Measurements from ENCODE around the gene OTUD4. TPM values are rescaled to one million over a fixed set of nuclear protein-coding genes. Genes with fewer than 3 reads are reported as not detected.
A peak's percentile ranks its signal among the peaks of the same experiment; 100 is the strongest.

The OTUD4 gene
- total RNA-seq, 2 experiments from 2014 or later = 41.5 to 43.3 TPM

DNA sequence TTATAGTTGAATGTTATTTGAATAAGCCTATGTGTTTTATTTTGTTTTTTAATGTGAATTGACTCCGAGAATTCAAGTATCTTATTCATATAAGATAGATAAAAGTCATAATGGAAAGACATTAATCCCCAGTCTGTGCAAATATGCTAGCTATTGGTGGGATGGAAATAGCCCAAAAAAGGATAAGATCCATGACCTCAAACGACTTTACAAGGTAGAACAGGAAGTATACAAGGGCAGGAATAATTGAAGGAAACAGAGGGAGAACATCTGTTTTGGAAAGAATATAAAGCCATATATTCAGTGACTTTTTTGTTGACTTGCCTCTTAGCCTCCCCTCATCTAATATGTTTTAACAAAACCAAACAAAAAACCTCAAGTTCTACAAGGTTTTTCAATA, 73.3 kb downstream of the OTUD4 start:
- H3K4me1 Mint-ChIP-seq (ENCODE audit: low read depth) = peaks cover 6% of the 10 kb centered on the region

GRCh38 chr4:145103496-145103895, 76.9 kb downstream of the OTUD4 start:
- Mint-ChIP-seq H3K36me3 (peaks cover 16% of the 10 kb centered on the region), H3K9me3 (no peaks in the 10 kb centered on the region), H3K27ac (no peak overlapping the region), H3K4me3 (no peak overlapping the region), H3K4me1 (ENCODE audit: low read depth) (peaks cover 11% of the 10 kb centered on the region), H3K27me3 (no peaks in the 10 kb centered on the region)
- intact Hi-C loops (cut with micrococcal nuclease) = no loop called here
- no peak for DNase-seq
- ChIA-PET POLR2A (interaction anchor here (1.5 kb wide), 1 partner anchor 19 kb away, joined by 3 read pairs; no protein-coding TSS in a partner anchor), CTCF (interaction anchor here (0.7 kb wide), 1 partner anchor 67 kb away, joined by 3 read pairs; no protein-coding TSS in a partner anchor)

More for the DNA sequence above, 73.3 kb downstream of the OTUD4 start:
- ChIA-PET CTCF (no interaction called here), POLR2A (no interaction called here)
- no peak for DNase-seq
- H3K27ac Mint-ChIP-seq = no peak overlapping the region
- peaks cover 31% of the 10 kb centered on the region for H3K36me3 Mint-ChIP-seq
- no peaks in the 10 kb centered on the region for H3K27me3 Mint-ChIP-seq
- intact Hi-C loops (cut with micrococcal nuclease) = no loop called here
- no peaks in the 10 kb centered on the region for H3K9me3 Mint-ChIP-seq
- no peak overlapping the region for H3K4me3 Mint-ChIP-seq

DNA sequence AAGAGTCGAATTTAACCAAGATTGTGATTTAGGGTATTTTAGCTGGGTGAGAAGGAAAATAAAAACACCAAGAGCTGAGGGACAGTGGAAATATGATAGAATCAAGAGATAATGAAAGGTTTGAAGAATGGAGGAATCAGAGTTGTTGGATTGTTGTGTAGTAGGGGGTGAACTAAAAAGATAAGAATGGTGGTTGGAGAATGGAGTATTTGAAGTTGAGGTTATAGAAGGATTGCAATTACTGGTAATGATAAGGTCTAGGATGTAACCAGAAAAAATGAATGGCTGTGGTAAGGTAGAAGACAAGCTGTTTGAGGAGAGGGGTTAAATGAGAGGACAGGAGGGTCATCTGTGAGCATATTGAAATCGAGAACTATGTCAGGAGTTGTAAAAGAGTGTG, 77.8 kb downstream of the OTUD4 start:
- intact Hi-C loops (cut with micrococcal nuclease) = no loop called here
- ChIA-PET CTCF (no interaction called here), POLR2A (no interaction called here)
- no peak for DNase-seq
- H3K4me3 Mint-ChIP-seq = no peak overlapping the region
- no peak overlapping the region for H3K27ac Mint-ChIP-seq
- no peaks in the 10 kb centered on the region for H3K9me3 Mint-ChIP-seq
- H3K27me3 Mint-ChIP-seq = no peaks in the 10 kb centered on the region
- H3K4me1 Mint-ChIP-seq (ENCODE audit: low read depth) = peaks cover 11% of the 10 kb centered on the region
- peaks cover 21% of the 10 kb centered on the region for H3K36me3 Mint-ChIP-seq

GRCh38 chr4:145101091-145101490, 79.3 kb downstream of the OTUD4 start:
- POLR2A ChIA-PET = interaction anchor here (4.2 kb wide), 1 partner anchor 77 kb away, joined by 39 read pairs; no protein-coding TSS in a partner anchor

DNA sequence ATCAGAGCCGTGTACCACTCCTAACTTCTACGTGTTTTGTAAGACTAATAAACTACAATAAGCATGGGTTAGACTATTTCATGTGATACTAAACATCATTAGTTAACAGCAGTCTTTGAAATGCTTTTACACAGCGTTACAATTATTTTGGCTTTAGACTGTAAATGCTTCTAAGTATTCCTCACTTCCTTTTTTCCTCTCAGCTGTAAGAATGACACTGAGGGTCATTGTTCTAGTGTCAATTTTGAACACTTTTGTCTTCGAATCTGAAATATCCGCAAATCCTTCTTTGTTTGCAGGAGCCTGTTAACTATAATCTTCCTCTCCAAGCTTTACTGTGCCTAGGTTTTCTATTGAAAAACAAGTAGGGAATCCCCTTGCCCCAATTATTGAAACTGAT, 80.7 kb downstream of the OTUD4 start:
- no peaks in the 10 kb centered on the region for H3K27me3 Mint-ChIP-seq
- peaks cover 18% of the 10 kb centered on the region for H3K36me3 Mint-ChIP-seq
- H3K4me1 Mint-ChIP-seq (ENCODE audit: low read depth) = peaks cover 21% of the 10 kb centered on the region
- CTCF ChIA-PET = interaction anchor here (3.1 kb wide), 1 partner anchor 78 kb away, joined by 9 read pairs; no protein-coding TSS in a partner anchor
- DNase-seq = no peak
- H3K9me3 Mint-ChIP-seq = no peaks in the 10 kb centered on the region
- peak overlapping the region; percentile 87 for H3K4me3 Mint-ChIP-seq
- intact Hi-C loops (cut with micrococcal nuclease) = loop anchor here (2.0 to 5.0 kb wide), 2 partner anchors 81 to 838 kb away; partner anchors contain the start of gene ZNF827
- POLR2A ChIA-PET = interaction anchor here (4.2 kb wide), 1 partner anchor 79 kb away, joined by 39 read pairs; no protein-coding TSS in a partner anchor
- peak overlapping the region; percentile 38 for H3K27ac Mint-ChIP-seq

More at GRCh38 chr4:145101091-145101490, 79.3 kb downstream of the OTUD4 start:
- CTCF ChIA-PET = no interaction called here
- no peak overlapping the region for H3K4me3 Mint-ChIP-seq
- DNase-seq = no peak
- no peak overlapping the region for H3K27ac Mint-ChIP-seq
- H3K27me3 Mint-ChIP-seq = no peaks in the 10 kb centered on the region
- intact Hi-C loops (cut with micrococcal nuclease) = no loop called here
- peaks cover 17% of the 10 kb centered on the region for H3K36me3 Mint-ChIP-seq
- H3K9me3 Mint-ChIP-seq = no peaks in the 10 kb centered on the region
- H3K4me1 Mint-ChIP-seq (ENCODE audit: low read depth) = peaks cover 14% of the 10 kb centered on the region

DNA sequence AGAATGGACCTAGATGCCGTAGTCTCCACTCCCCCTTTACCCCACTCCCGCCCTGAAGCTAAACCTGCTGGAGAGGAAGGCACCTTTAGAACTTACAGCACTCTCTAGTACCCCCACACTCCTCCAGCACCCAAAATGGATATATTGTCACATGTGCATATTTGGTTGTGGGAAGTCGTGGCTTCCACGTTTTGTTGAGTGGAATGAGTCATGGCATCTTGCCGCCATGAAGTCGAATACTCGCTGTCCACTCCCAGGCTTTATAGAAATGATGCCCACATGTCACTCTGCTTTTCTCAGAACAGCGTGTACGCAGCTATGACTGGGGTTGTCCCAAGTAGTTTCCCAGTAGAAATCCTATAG, 81.7 kb downstream of the OTUD4 start:
- Mint-ChIP-seq H3K4me1 (ENCODE audit: low read depth) (peaks cover 20% of the 10 kb centered on the region), H3K36me3 (peaks cover 28% of the 10 kb centered on the region), H3K9me3 (no peaks in the 10 kb centered on the region), H3K27ac (peak overlapping the region; percentile 97), H3K27me3 (no peaks in the 10 kb centered on the region), H3K4me3 (peak overlapping the region; percentile 87)
- DNase-seq = peak; percentile 62
- CTCF ChIA-PET = interaction anchor here (1.0 to 3.1 kb wide), 2 partner anchors 79 to 518 kb away, joined by 3 to 9 read pairs; no protein-coding TSS in a partner anchor
- intact Hi-C loops (cut with micrococcal nuclease) = loop anchor here (1.0 to 5.0 kb wide), 9 partner anchors 28 to 1585 kb away; partner anchors contain the start of genes MMAA, OTUD4, SMARCA5 and ZNF827
- POLR2A ChIA-PET = interaction anchor here (0.6 to 4.2 kb wide), 7 partner anchors 11 to 522 kb away, joined by 3 to 39 read pairs (median 4); partner anchors contain the start of gene MMAA

GRCh38 chr4:145097821-145098674, 82.3 kb downstream of the OTUD4 start, which contains the start of the genes ABCE1 and ANAPC10:
Gene ABCE1 (plus strand): TSS chr4:145098311. CDS start chr4:145104413, 6,102 bp downstream.
Gene ANAPC10 (minus strand): TSS chr4:145098196. CDS start chr4:145096099, 2,097 bp downstream.
- ChIA-PET CTCF (interaction anchor here (0.6 to 3.1 kb wide), 6 partner anchors 11 to 926 kb away, joined by 3 to 9 read pairs (median 4); no protein-coding TSS in a partner anchor), POLR2A (interaction anchor here (0.7 to 4.2 kb wide), 8 partner anchors 10 to 521 kb away, joined by 3 to 39 read pairs (median 4); partner anchors contain the start of gene MMAA)
- intact Hi-C loops (cut with micrococcal nuclease) = loop anchor here (1.0 to 5.0 kb wide), 9 partner anchors 28 to 1585 kb away; partner anchors contain the start of genes MMAA, OTUD4, SMARCA5 and ZNF827
- peak within 1 kb of the TSS; percentile 97 for H3K27ac Mint-ChIP-seq
- peaks cover 34% of the 10 kb centered on the region for H3K36me3 Mint-ChIP-seq
- H3K27me3 Mint-ChIP-seq = no peaks in the 10 kb centered on the region
- H3K4me1 Mint-ChIP-seq (ENCODE audit: low read depth) = peaks cover 20% of the 10 kb centered on the region
- DNase-seq = peak; percentile 97
- no peaks in the 10 kb centered on the region for H3K9me3 Mint-ChIP-seq
- H3K4me3 Mint-ChIP-seq = peak within 1 kb of the TSS; percentile 87

GRCh38 chr4:145097331-145097820, 83.0 kb downstream of the OTUD4 start:
- CTCF ChIA-PET = interaction anchor here (1.0 to 3.1 kb wide), 4 partner anchors 10 to 520 kb away, joined by 3 to 9 read pairs (median 5); no protein-coding TSS in a partner anchor
- Mint-ChIP-seq H3K4me3 (peak overlapping the region; percentile 87), H3K27me3 (no peaks in the 10 kb centered on the region), H3K36me3 (peaks cover 40% of the 10 kb centered on the region), H3K9me3 (no peaks in the 10 kb centered on the region), H3K27ac (peak overlapping the region; percentile 97), H3K4me1 (ENCODE audit: low read depth) (peaks cover 20% of the 10 kb centered on the region)
- DNase-seq = no peak
- intact Hi-C loops (cut with micrococcal nuclease) = loop anchor here (5.0 kb wide), 1 partner anchor 840 kb away; the partner anchor contains the start of gene ZNF827
- POLR2A ChIA-PET = interaction anchor here (0.7 to 4.2 kb wide), 6 partner anchors 10 to 85 kb away, joined by 3 to 39 read pairs (median 4); no protein-coding TSS in a partner anchor

- CTCF ChIA-PET = no interaction called here
- H3K27ac Mint-ChIP-seq = no peak overlapping the region
- POLR2A ChIA-PET = no interaction called here
- intact Hi-C loops (cut with micrococcal nuclease) = no loop called here
- peaks cover 23% of the 10 kb centered on the region for H3K4me1 Mint-ChIP-seq (ENCODE audit: low read depth)
- no peaks in the 10 kb centered on the region for H3K9me3 Mint-ChIP-seq
- H3K27me3 Mint-ChIP-seq = no peaks in the 10 kb centered on the region
- no peak for DNase-seq
- H3K36me3 Mint-ChIP-seq = peaks cover 54% of the 10 kb centered on the region
- no peak overlapping the region for H3K4me3 Mint-ChIP-seq
These were observed 86.8 kb downstream of the OTUD4 start for GRCh38 chr4:145093638-145094037.

DNA sequence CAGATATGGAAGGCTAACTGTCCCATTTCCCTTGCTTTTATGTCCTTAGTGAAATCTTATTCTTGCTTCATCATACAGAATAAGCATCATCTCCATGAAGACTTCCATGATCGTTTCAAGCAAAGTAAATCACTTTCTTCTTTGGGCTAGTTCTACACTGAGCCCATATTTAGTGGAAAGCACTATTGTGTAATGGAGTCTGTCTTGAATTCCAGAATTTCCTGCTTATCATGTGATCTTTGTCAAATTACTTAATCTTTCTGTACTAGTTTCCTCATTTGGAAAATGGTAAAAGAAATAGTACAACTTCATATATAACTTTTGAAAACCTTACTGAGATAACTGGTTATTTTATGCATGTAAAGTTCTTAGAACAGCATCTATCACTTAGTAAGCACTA, 90.0 kb downstream of the OTUD4 start:
- intact Hi-C loops (cut with micrococcal nuclease) = no loop called here
- H3K4me1 Mint-ChIP-seq (ENCODE audit: low read depth) = peaks cover 17% of the 10 kb centered on the region
- no peak overlapping the region for H3K4me3 Mint-ChIP-seq
- H3K27me3 Mint-ChIP-seq = no peaks in the 10 kb centered on the region
- ChIA-PET POLR2A (no interaction called here), CTCF (no interaction called here)
- no peaks in the 10 kb centered on the region for H3K9me3 Mint-ChIP-seq
- no peak overlapping the region for H3K27ac Mint-ChIP-seq
- peaks cover 58% of the 10 kb centered on the region for H3K36me3 Mint-ChIP-seq
- no peak for DNase-seq

- H3K4me3 Mint-ChIP-seq = no peak overlapping the region
- no peaks in the 10 kb centered on the region for H3K27me3 Mint-ChIP-seq
- POLR2A ChIA-PET = no interaction called here
- CTCF ChIA-PET = interaction anchor here (1.1 to 1.3 kb wide), 2 partner anchors 103 to 293 kb away, joined by 3 read pairs; no protein-coding TSS in a partner anchor
- DNase-seq = peak; percentile 31
- no peak overlapping the region for H3K27ac Mint-ChIP-seq
- H3K4me1 Mint-ChIP-seq (ENCODE audit: low read depth) = peaks cover 14% of the 10 kb centered on the region
- intact Hi-C loops (cut with micrococcal nuclease) = no loop called here
- no peaks in the 10 kb centered on the region for H3K9me3 Mint-ChIP-seq
- peaks cover 31% of the 10 kb centered on the region for H3K36me3 Mint-ChIP-seq
These were observed 96.3 kb downstream of the OTUD4 start for GRCh38 chr4:145083891-145084605.

Measured in activated CD4-positive, alpha-beta memory T cell treated with anti-CD3 and anti-CD28 coated beads for 36 hours (primary cell).